ENCODE data around the gene IQGAP1.
A peak's percentile ranks its signal among the peaks of the same experiment; 100 is the strongest.

IQGAP1 gene

DNA sequence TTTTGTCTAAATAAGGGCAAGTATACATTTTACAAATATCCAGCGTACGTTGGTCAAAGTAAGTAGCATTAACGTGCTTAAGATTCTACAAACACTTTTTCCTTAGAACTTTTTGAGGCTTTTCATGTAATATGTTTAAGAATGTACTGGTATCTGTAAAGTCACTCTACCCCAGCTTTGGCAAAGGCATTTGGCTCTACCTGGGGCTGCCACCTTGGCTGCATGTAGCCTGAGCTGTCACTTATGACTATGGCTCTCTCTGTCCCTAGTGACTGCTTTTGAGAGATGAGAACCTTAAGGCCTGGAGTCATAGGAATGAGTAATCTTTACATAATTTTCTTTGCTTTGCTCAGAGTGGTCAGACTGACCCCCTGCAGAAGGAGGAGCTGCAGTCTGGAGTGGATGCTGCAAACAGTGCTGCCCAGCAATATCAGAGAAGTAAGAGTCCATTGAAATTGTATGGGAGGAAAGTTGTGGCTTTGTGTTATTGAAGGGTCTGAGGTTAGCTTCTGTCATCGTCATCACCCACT lies 61.2 kb downstream of the IQGAP1 start:
- DNase-seq = peak; percentile 19

DNA sequence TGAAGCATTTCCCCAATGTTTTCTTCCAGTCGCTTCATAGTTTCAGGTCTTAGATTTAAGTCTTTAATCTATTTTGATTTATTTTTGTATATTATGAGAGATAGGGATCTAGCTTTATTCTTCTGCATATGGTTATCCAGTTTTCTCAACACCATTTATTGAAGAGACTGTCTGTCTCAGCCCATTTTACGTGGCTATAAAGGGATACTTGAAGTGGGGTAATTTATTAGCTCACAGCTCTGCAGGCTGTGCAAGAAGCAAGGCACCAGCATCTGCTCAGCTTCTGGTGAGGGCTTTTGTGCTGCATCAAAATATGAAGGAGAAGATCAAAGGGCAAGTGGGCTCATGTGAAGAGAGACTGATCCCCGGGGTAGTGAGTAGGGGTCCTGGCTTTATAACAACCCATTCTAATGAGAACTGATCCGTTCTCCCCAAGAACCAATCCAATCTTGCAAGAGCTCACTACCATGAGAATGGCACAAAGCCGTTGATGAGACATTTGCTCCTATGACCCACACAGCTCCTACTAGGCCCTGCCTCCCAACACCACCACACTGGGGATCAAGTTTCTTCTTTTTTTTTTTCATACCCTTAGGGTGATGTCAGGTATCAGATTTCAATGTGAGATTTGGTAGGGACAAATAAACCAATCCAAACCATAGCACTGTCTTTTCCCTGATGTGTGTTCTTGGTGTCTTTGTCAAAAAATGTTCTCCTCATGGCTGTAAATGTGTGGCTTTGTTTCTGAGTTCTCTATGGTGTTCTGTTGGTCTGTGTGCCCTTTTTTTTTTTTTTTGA lies 63.2 kb downstream of the IQGAP1 start:
- DNase-seq = peak; percentile 80

DNA sequence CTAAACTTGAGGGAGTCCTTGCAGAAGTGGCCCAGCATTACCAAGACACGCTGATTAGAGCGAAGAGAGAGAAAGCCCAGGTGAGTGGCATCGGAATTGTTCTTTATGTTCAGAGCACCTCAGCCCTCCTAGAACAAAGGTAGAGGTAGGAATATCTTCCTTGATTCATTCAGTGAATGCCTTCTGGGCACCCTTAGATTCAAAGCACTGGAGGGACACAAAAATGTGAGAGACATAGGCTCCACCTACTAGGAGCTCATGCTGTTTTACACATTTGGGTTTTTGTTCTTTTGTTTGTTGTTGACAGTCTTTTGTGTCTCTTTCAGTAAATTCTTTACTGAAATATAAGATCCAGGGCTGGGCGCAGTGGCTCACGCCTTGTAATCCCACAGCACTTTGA lies 68.2 kb downstream of the IQGAP1 start:
- no peak for DNase-seq

DNA sequence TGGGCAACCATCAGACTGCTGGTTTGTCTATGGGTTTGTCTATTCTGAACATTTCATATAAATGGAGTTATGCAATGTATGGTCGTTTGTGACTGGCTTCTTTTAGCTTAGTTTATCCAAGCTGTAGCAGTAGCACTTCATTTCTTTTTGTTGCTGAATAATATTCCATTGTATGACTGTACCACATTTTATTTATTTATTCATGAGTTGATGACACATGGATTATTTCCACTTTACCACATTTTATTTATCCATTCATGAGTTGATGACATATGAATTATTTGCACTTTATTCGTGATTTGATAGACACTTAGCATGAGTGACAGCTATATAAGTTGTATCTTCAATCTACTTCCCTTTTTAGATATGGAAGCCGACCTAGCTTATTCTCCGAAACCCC lies 70.0 kb downstream of the IQGAP1 start:
- no peak for DNase-seq

DNA sequence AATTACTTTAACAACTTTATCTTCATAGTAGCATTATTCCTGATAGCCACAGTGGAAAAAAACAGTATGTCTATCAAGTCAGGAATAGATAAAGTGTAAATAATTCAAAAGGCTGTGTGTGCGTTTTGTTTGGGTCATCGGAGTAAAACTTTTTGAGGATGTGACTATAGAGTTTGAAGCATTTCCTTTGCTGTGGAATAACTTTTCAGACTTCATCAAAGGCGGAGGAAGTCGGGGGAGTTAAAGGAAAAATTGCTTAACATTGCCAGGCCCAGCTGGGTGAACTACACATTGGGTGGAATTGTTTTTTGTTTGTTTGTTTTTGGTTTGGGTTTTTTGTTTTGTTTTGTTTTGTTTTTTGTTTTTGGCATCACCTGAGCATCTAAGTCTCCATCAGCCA lies 71.3 kb downstream of the IQGAP1 start:
- DNase-seq = no peak

DNA sequence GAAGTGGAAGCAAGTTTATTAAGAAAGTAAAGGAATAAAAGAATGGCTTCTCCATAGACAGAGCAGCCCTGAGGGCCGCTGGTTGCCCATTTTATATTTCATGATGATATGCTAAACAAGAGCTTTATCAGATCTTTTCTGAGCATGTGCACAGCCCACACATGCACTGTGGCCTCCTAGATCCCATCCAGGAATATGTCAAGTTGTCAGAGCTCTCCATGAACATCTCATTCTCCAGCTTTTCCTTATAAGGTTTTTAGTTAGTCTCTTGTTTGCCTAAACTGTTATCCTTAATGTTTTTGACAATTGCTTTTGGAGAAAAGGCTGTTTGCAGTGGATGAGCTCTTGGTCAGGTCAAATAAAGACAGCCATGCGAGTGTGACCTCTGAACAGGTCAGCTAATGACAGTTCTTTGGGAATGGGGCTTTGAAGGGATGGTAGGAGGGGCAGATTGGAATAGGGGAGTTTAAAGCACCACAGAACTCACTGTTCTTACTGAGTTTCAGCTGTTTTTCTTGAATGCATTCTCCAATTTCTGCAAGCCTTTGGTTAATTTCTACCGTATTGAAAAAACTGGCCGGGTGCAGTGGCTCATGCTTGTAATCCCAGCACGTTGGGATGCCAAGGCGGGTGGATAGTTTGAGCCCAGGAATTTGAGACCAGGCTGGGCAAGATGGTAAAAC lies 72.2 kb downstream of the IQGAP1 start:
- no peak for DNase-seq

DNA sequence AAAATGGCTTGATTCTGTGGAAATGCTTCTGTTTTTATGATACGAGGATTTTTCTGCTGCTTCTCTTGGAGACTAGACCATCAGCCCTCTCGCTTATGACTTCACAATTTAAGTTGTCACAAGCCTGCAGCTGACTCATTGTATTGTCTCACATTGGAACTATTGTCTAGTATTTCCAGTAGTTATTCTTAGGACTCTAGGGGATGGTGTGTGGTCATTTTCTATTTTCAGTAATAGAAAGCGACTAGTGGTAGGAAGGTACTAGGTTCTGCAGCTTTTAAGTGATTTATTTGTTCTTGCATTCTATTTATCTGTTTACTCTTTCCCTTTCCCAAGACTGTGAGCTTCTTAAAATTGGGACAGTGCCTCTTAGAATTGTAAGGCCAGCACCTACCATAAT lies 75.3 kb downstream of the IQGAP1 start:
- DNase-seq = peak; percentile 77

DNA sequence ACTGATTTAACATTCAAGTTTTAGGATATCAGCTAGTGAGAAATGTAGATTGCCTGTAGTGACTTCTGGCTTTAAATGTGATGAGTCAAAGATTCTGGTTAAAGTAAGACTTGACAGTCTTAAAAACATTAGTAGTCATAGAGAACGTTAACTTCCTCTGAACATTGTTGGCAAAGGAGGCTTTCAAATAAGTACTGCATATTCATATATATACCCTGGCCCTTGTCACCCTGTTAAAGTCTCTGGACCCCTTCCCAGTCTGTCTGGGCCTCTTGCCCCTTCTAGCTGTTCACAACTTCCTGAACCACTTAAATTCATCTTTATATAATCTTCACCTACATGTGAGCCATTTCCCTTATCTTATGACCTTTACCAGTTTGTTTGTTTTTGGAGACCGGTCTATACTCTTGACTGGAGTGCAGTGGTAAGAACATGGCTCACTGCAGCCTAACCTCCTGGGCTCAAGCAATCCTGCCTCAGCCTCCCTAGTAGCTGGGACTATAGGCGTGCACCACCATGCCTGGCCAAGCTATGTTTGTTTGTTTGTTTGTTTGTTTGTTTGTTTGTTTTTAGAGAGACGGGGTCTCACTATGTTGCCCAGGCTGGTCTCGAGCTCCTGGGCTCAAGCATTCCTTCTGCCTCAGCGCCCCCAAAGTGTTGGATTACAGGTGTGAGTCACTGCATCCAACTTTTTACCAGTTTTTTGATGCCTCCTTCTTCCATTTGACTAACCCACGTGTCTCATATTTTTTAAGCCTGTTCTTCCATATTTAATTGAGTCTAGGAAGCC lies 77.3 kb downstream of the IQGAP1 start:
- DNase-seq = peak; percentile 64

DNA sequence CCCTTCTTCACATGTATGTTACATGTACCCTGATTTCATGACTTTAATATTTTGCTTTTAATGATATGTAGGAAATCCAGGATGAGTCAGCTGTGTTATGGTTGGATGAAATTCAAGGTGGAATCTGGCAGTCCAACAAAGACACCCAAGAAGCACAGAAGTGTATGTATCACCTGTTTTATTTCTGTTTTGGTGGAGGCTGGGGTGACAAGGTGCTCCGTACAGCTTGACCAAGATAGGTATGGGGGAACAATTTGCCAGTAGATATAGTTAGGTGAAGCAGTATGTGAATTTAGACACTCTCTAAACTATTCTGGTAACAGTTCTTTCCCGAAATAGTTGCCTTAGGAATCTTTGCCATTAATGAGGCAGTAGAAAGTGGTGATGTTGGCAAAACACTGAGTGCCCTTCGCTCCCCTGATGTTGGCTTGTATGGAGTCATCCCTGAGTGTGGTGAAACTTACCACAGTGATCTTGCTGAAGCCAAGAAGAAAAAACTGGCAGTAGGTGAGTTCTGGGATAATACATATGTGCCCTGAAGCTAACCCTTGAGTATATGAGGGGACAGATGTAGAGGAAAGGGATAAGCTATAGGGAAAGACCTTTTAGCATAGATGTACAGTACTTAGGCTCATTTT lies 78.0 kb downstream of the IQGAP1 start:
- peak; percentile 38 for DNase-seq

DNA sequence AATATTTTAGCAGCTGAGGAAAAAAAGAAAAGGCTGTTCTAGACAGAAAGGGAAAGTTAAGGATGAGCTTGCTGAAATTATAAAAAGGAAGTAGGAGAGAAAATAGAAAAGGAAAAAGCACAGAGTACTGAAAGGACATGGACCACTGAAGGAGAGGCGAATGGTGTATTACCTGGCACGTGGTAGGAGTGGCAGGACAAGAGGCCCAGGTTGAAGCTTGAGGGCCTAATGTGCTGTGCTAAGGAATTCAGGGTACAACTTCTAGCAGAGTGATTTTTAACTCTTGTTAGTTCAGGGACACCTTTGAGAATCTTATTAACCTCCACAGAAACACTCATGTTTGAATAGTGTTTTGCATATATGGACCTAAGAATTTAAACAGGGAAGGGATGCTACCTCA lies 81.7 kb downstream of the IQGAP1 start:
- DNase-seq = no peak

DNA sequence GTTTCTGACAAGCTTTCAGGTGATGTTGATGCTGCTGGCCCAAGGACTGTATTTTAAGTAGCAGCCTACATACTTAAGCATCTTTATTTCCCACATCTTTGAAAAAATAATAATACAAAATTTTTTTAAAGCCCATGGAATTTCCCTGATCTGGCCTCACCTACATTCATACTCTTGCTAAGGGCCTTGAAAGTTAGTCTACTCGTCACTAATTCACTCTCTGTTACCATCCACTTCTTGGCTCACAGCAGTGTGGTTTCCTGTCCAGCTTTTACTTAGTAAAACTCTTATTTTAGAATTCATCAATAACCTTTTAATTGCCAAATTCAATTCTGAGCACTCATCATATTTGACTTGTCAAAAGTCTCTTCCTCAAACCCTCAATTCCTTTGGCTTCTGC lies 82.4 kb downstream of the IQGAP1 start:
- no peak for DNase-seq

DNA sequence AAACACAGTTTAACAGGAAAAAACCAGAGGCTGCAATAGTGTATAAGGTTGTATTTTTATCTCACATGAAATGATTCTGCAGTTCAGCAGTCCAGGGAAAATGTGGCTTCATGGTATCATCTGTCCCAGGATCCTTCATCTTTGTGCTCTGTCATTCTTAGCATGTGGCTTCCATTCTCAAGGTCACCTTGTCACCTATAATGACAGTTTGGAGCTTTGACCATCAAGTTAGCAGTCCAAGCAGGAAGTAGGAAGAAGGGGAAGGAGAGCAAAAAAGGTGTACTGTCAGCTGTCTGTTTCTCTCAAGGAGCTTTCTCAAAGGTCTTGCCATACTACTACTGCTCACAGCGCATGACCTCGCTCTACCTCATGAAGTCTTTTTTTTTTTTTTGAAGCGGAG lies 83.1 kb downstream of the IQGAP1 start:
- no peak for DNase-seq

DNA sequence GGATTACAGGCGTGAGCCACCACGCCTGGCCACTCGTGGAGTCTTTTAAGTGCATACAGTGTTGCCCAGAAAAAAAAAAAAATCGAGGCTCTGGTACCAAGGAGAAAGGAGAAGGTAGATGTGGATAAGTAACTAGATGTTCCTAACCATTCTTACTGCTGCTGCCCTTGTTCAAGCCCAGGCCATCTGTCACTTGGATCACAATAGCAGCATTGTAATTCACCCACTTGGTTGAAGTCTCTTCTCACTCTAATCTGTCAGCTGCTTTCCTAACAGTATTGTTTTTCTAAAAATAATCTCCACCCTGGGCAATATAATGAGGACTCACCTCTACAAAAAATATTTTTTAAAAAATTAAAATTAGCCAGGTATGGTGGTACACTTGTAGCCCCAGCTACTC lies 83.7 kb downstream of the IQGAP1 start:
- no peak for DNase-seq

DNA sequence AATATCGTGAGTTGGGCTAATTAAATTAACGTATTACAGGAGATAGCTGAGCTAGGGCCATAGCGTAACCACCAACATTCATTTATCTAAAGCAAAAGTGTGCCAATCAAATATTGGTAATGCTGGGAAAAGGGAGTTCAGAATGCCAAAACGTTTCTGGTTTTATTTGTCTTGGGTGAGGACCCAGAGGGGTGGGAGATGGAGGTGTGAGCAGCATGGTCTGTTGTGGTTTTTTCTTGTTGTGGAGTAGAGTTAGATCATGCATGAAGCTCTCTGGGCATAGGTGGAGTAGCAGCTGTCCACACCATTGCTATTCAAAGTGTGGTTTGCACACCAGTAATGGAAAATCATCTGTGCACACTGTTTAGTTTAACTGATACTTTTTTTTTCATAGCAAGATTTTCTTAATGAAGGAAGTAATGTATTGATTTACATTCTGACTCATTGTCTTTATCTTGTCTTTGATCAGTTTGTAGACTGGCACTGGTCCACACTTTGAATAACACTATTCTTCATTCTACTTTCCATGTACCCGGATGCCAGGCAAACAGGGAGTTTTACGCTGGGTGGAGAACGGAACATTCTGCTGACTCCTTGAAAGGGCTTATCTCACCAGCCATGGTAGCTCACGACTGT lies 90.9 kb downstream of the IQGAP1 start:
- no peak for DNase-seq

DNA sequence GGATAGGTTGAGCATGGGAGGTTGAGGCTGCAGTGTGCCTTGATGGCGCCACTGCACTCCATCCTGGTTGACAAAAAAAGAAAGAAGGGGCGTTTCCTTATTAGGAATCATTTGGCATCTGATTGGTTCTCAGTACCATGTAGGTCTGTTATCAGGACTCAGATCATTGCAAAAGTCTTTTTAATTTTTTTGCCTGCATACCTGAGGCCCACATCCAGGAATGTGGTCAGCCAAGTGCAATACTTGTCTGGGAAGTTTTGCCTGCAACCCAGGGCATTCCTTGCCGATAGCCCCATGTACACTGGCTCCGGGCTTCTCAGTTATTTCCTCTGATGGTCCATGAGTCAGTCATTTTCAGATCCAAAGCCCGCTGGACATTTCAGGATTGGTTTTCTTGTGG lies 91.6 kb downstream of the IQGAP1 start:
- peak; percentile 34 for DNase-seq

DNA sequence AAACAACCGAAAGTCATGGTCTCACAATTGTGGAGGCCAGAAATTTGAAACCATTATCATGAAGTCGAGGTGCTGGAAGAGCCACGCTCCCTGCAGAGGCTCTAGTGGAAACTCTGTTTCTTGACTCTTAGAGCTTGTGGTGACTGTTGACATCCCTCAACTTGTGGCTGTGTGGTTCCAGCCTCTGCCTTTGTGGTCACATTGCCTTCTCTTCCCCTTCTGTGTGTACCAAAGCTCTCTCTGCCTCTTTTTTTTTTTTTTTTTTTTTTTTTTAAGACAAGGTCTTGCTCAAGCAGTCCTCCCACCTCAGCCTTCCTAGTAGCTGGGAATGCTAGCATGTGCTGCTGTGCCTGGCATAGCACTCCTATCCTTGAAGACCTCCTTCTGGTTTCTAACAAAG lies 93.0 kb downstream of the IQGAP1 start:
- DNase-seq = no peak

DNA sequence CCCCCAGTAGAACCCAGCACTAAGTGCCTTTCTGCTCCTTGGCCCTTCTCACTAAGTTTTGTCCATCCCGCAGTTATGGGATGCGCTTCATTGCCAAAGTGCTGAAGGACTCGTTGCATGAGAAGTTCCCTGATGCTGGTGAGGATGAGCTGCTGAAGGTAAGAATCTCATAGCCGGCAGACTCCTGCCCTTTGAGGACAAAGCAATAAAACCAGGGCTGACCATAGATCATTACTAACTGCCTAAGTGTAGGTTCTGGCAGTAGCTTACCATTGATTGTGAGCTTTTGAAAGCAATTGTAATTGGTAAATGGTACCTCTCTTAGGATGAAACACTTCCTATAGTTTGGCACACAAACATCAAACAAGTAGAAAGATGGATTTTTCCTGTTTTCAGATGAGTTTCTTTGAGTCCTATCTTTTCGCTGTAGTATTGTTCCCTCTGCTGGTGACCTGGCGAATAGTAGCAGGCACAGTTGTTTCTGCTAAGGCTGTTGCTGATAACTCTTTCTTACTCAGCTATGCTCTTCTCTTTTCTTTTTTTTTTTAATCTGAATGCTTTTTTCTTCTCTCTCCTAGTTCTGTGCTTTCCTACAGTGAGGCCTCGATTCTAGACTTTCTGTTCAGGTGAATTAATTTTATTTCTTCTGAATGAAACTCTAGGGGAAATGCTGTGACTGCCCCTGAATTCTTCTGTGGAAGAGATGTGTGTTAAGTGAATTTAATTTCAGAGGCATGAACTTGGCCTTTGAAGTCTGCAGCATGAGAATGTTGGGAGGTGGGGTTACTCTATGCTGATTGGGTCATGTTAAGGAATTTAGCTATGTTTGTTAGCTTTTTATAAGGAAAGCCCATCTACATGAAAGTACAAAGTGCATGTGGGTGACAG lies 94.3 kb downstream of the IQGAP1 start:
- peak; percentile 40 for DNase-seq

DNA sequence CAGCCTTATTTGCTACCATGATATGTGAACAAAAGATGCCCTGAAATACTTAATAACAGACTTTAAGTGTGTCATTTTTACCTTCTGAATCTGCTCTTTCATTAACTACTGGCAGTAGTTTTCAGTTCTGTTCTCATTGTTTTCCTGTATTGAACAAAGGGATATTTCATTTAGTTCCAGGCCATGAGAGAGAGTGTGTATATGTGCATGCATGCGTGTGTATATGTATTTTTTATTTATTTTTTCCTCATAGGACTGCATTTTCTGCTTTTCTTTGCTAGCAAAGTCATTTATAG lies 94.9 kb downstream of the IQGAP1 start:
- DNase-seq = no peak

DNA sequence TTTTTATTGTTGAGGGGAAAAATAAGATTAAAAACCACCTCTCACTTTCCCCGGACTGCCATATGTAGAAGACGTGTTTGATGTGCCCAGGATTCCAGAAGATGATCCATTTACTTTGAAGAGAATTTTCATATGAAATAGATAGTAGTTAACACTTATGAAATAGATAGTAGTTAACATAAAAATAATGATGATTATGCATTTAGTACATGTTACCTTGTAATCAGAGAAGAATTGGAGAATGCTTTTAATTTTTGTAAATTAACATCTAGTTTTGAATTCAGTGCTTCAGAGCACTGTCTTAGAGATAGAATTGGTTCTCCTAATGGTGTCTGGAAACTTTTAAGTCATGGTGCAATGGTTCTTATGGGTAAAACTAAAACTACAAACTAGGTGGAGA lies 95.6 kb downstream of the IQGAP1 start:
- no peak for DNase-seq

DNA sequence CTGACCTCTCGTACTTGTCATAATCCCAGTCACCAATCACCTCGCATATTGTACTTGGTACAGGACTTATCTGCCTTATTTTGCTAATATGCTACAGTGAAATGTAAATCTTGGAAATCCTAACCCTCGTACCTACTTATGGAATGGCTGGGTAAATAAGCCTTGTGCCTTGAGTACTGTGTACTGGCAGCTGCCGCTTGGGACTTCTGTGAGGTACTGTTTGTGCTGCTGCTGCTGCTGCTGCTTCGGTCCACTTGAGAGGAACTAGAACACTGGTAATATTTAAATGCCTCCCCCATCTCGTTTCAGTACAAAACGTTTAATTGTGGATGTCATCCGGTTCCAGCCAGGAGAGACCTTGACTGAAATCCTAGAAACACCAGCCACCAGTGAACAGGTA lies 99.1 kb downstream of the IQGAP1 start:
- DNase-seq = no peak

DNA sequence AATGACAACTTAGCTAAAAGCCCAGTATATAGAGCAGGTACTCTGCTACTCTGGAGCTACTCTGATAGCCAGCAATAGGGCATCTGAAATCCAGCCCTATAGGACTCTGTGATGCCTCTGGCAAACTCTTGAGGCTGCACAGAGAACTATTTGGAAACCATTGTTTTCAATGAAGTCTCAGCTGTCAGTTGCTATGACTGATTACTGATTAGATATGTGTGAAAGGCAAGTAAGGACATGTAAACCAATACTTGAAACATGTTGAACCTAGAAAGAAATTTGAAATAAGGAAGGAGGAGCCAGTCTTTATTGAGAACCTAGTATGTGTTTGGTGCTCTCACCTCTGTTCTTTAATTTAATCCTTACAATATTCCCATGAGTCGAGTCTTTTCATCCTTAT lies 101.5 kb downstream of the IQGAP1 start:
- DNase-seq = no peak

DNA sequence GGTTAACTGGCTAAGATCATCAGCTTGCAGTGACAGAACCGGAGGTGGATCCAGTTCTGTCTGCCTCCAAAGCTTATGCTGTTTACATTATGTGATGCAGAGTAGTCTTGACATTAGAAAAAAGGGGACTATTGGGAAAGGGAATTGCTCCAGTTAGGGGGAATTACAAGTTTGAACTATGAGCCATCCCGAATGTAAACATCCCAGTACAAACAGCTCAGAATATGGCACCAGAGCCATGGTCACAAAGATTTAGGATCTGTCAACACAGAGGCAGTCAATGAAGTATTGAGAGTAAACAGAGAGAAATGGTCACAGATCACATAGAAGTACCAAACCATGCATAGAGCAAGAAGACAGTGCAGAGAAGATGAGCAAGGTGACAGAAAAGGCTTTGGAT lies 101.9 kb downstream of the IQGAP1 start:
- no peak for DNase-seq

Measured in fibroblast of skin of right biceps (primary cell).